Measurements from ENCODE around the gene WDFY4.

Gene WDFY4

DNA sequence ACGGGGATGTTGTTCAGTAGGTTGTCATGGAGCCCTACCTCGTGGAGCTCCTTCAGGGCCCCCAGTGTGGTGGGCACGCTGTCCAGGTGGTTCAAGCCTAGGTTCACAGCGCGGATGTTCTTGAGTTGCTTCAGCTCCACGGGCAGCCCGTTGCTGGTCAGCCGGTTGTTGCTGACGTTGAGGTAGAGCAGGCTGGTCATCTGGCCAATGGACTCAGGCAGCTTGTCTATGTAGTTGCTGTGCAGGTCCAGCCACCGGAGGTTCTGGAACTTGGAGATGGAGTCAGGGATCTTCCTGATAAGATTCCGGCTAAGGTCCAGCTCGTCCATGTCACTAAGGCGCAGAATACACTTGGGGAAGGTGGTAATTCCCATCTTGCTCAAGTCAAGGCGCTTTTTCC is 229.0 kb downstream of the WDFY4 start:
- TF ChIP-seq, protein P1, sequence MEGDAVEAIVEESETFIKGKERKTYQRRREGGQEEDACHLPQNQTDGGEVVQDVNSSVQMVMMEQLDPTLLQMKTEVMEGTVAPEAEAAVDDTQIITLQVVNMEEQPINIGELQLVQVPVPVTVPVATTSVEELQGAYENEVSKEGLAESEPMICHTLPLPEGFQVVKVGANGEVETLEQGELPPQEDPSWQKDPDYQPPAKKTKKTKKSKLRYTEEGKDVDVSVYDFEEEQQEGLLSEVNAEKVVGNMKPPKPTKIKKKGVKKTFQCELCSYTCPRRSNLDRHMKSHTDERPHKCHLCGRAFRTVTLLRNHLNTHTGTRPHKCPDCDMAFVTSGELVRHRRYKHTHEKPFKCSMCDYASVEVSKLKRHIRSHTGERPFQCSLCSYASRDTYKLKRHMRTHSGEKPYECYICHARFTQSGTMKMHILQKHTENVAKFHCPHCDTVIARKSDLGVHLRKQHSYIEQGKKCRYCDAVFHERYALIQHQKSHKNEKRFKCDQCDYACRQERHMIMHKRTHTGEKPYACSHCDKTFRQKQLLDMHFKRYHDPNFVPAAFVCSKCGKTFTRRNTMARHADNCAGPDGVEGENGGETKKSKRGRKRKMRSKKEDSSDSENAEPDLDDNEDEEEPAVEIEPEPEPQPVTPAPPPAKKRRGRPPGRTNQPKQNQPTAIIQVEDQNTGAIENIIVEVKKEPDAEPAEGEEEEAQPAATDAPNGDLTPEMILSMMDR (conservative IDR thresholded peaks at IDR 0.05; ENCODE audit: low read depth, low read length) = no peak
- no peak for DNase-seq (ENCODE audit: low read depth)
- no peak overlapping the region for H3K4me3 ChIP-seq (ENCODE audit: low read length)

DNA sequence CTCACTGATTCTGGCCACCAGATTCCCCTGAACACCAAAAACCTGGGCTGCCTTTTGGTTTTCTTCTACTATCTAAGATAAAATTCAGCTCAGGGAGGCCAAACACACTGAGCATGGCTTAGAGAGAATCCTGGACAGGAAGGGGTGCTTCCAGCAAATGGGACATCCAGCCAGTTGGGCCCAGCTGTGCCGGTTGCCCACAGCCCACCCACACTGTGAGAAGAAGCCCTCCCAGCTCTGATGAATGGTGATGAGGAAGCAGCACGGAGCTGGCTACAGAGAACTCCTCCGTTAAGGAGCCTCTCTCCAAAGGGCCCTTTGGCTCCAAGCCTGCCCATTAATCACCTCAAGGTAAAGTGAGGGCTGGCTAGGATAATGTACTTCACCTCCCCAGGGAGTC is 239.1 kb downstream of the WDFY4 start:
- no peak overlapping the region for H3K4me3 ChIP-seq (ENCODE audit: low read length)
- DNase-seq (ENCODE audit: low read depth) = no peak
- TF ChIP-seq, protein P1 (conservative IDR thresholded peaks at IDR 0.05; ENCODE audit: low read depth, low read length) = no peak

DNA sequence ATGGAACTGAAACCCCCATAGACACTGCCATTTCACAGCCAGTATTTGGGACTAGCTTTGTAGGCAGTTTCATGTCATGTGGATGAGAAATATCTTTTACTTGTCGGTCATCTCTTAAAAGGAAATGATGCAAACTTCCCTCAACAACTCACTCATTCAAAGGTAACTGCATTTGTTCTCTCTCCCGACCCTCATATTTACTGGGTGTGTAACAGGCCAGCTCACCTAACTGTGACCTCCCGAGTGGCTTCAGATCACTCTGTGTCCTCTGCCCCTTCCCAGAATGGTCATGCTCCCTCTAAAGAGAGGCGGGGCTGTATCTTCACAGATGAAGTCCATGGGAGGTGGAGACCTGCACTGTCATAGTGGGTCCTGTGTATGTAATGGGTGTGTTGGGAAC is 240.3 kb downstream of the WDFY4 start:
- DNase-seq (ENCODE audit: low read depth) = no peak
- TF ChIP-seq, protein P1 (conservative IDR thresholded peaks at IDR 0.05; ENCODE audit: low read depth, low read length) = no peak
- no peak overlapping the region for H3K4me3 ChIP-seq (ENCODE audit: low read length)

DNA sequence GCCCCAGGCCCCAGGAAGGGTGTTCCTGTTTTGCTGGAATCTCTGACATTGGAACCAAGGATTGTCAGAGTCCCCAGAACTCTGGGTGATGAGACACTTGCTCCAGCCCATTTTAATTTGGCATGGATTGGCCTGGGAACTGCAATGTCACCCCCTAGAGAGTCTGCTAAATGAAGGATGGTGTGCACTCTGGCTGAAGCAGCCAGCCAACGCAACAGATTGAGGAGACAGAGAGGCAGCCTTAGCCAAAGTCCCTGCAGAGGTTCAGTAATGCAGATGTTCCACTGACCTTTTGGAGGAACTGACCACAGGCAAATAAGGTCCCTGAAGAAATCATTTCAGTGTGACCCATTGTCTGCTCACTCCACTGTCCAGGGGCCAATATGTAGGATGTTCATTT is 241.6 kb downstream of the WDFY4 start:
- no peak for DNase-seq (ENCODE audit: low read depth)
- no peak overlapping the region for H3K4me3 ChIP-seq (ENCODE audit: low read length)

DNA sequence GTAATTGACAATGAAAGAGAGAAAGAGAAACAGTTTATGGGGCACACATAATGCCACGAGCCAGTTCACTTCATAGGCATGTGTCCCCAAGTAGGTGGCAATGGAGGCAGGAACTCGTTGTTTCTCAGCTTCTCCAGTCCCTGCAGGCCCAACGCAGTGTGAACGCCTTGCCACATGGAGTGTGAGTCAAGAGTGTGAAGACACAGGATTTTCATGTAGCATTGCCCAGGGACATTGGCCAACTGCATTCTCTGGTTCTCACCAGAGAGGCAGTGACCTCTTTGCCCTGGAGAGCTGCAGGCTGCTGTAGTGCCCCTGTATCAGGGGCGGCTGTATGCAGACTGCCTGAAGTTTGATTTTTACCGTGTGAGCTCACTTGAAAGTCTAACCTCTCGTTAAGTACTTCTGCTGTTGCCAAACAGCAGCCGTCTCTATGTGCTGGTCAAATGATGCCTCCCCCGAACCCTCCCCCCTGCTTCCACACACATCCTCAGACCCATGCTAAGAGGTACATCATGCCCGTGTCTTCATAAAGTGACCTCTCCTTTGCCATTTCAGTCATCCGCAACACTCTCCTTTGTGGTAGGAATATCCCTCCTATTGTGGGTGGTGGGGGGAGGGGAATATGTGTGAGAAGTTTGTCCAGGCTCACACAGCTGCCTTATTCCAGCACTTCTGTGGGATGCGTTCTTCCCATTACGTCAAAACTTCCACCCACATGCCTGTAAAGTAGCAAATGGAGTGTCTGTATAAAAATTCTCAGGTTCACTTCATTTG is 242.3 kb downstream of the WDFY4 start:
- TF ChIP-seq, protein P1 (conservative IDR thresholded peaks at IDR 0.05; ENCODE audit: low read depth, low read length) = no peak
- no peak overlapping the region for H3K4me3 ChIP-seq (ENCODE audit: low read length)
- DNase-seq (ENCODE audit: low read depth) = no peak

More for the DNA sequence above, 241.6 kb downstream of the WDFY4 start:
- TF ChIP-seq, protein P1 (conservative IDR thresholded peaks at IDR 0.05; ENCODE audit: low read depth, low read length) = no peak

DNA sequence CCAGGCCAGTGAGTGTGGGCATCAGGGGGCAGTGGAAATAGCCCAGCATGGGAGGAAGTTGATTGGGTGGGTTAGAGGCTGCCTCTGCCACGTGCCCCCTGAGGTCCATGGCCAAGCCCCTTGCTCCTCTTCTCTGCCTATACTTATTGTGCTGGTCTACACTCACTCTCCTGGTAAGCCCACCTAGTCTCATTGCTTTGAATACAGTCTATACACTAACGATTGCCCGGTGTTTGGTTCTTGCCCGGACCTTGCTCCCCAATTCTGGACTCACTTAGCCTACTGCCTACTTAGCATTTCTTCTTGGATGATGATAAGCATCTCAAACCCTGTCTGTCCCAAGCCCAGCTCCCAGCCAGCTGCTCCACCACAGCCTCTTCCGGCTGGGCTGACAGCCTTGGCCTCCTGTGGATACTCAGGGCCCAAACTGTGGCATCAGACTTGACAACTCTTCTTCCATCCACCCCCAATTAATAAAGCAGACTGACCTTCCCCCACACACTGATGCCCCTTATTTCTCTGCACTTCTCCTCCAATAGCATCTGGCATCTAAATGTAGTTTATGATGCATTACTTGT is 244.8 kb downstream of the WDFY4 start:
- H3K4me3 ChIP-seq (ENCODE audit: low read length) = no peak overlapping the region
- DNase-seq (ENCODE audit: low read depth) = no peak
- TF ChIP-seq, protein P1 (conservative IDR thresholded peaks at IDR 0.05; ENCODE audit: low read depth, low read length) = no peak

DNA sequence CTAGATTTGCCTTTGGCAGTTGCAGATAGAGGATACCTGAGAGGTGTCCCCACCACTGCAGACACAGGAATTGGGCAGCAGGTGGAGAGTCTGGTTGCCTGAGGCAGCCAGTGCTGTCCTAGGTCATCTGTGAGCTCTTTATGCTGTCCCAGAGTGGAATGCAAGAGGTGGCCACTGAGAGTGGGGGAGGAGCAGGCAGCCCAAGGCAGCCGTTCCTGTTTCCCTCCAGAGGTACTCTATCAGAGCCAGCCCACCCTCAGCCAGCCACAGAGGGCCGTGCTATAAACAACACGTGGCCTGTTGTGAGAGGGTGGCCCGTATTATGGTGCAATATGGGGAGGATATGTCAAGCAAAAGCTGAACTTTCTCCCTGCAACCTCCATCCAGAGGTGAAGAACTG is 246.5 kb downstream of the WDFY4 start:
- TF ChIP-seq, protein P1 (conservative IDR thresholded peaks at IDR 0.05; ENCODE audit: low read depth, low read length) = no peak
- DNase-seq (ENCODE audit: low read depth) = no peak
- H3K4me3 ChIP-seq (ENCODE audit: low read length) = no peak overlapping the region

Measured in retinal pigment epithelial cell (primary cell).